Measurements from ENCODE around the gene GAL. TPM values are rescaled to one million over a fixed set of nuclear protein-coding genes. Genes with fewer than 3 reads are reported as not detected.

GAL gene
- total and polyA plus RNA-seq, 8 donors: 0.38 to 6.3 (median 0.98) TPM

GRCh38 chr11:68643585-68643984 is 40.8 kb upstream of the GAL start:
- H3K9me3 ChIP-seq: no peaks in the 10 kb centered on the region
- intact Hi-C loops (cut with DNase I): no loop called here
- ATAC-seq (no peak), FAIRE-seq (no peak), DNase-seq (no peak)
- no peak for TF ChIP-seq CTCF (IDR thresholded peaks at IDR 0.05)
- no peak overlapping the region for H3K4me3 ChIP-seq
- 20 to 23% methylated on average over 12 of the region's 12 CpGs for WGBS, 2 donors
- H3K36me3 ChIP-seq: no peaks in the 10 kb centered on the region
- no peaks in the 10 kb centered on the region for H3K4me1 ChIP-seq
- H3K27me3 ChIP-seq: no peaks in the 10 kb centered on the region
- no peak overlapping the region for H3K27ac ChIP-seq

- H3K27ac ChIP-seq: no peak overlapping the region
- H3K27me3 ChIP-seq: no peaks in the 10 kb centered on the region
- intact Hi-C loops (cut with DNase I): no loop called here
- no peaks in the 10 kb centered on the region for H3K36me3 ChIP-seq
- no peak for ATAC-seq
- H3K4me3 ChIP-seq: no peak overlapping the region
- no peaks in the 10 kb centered on the region for H3K4me1 ChIP-seq
- no peak for TF ChIP-seq CTCF (IDR thresholded peaks at IDR 0.05)
- FAIRE-seq: no peak
- no peak for DNase-seq
- 77 to 95% methylated on average over 1 of the region's 1 CpG for WGBS, 2 donors
- no peaks in the 10 kb centered on the region for H3K9me3 ChIP-seq
Measured at GRCh38 chr11:68646832-68647231, 37.5 kb upstream of the GAL start.

DNA sequence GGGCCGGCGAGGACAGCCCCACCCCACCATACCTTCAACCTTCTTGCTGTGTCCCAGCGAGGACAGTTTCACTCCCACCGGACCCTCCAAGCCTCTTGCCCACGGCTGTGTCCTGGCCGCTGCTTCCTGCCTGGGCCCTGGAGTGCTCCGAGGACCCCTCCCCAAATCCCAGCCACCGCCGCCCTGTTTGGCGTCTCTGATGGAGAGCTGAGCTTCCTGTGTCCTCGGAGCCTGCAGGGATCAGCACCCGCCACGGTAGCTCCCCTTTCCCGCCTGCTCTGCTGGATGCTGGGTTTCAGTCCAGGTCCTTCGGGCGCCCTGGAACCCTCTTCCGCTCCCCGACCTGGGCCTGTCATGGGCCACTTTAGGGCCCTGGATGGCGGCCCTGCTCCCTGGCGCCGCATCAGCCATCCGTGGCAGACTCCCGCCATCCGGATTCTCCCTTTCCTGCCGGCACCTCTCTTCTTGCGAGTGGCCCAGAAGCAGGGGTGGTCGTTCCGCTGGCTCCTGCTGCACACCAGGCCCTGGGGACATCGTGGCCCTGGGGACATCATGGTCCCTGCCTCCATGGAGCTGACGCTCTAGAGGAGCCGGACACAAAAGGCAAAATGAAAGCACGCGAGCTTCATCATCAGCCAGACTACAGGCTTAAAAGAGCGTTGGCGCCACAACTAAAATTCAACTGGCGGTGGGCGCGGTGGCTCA is 34.3 kb upstream of the GAL start:
- DNase-seq (no peak), ATAC-seq (no peak), FAIRE-seq (no peak)
- 56 to 58% methylated on average over 37 of the region's 38 CpGs for WGBS, 2 donors
- Histone ChIP-seq H3K36me3 (no peaks in the 10 kb centered on the region), H3K27me3 (no peaks in the 10 kb centered on the region), H3K4me1 (no peaks in the 10 kb centered on the region), H3K9me3 (no peaks in the 10 kb centered on the region), H3K4me3 (no peak overlapping the region), H3K27ac (no peak overlapping the region)
- intact Hi-C loops (cut with DNase I): no loop called here
- TF ChIP-seq CTCF (IDR thresholded peaks at IDR 0.05): no peak

DNA sequence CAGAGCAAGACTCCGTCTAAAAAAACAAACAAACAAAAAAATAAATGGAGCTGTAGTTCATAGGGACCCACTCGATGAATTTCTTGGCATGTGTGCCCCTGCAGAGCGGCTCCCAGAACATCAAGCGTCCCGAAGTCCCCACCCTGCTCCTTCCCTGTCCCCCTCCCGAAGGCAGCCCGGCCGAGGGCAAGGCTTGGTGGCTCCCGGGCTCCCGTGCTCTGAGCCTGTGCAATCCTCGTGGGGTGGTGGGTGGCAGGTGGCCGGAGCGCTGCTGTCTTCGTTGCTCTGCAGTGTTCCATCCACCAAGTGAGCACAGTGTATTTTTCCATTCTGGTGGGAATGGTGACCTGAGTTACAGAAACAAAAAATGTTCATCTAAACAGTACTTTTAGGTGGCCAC is 33.5 kb upstream of the GAL start:
- Histone ChIP-seq H3K36me3 (no peaks in the 10 kb centered on the region), H3K4me1 (no peaks in the 10 kb centered on the region), H3K9me3 (no peaks in the 10 kb centered on the region), H3K27me3 (no peaks in the 10 kb centered on the region), H3K4me3 (no peak overlapping the region), H3K27ac (no peak overlapping the region)
- TF ChIP-seq CTCF (IDR thresholded peaks at IDR 0.05): no peak
- ATAC-seq (no peak), FAIRE-seq (no peak), DNase-seq (no peak)
- intact Hi-C loops (cut with DNase I): no loop called here
- WGBS, 2 donors: 64 to 72% methylated on average over 14 of the region's 14 CpGs

- no peak for TF ChIP-seq CTCF (IDR thresholded peaks at IDR 0.05)
- Histone ChIP-seq H3K27ac (no peak overlapping the region), H3K36me3 (no peaks in the 10 kb centered on the region), H3K4me3 (no peak overlapping the region), H3K27me3 (no peaks in the 10 kb centered on the region), H3K4me1 (no peaks in the 10 kb centered on the region), H3K9me3 (no peaks in the 10 kb centered on the region)
- no peak for ATAC-seq
- WGBS, 2 donors: 45 to 58% methylated on average over 22 of the region's 22 CpGs
- FAIRE-seq: no peak
- intact Hi-C loops (cut with DNase I): no loop called here
- no peak for DNase-seq
Measured at GRCh38 chr11:68651208-68651984, 32.9 kb upstream of the GAL start.

All from pancreas (tissue), 10 donors.